K562 (cell line): Measurements from ENCODE around the gene ZNF829. TPM values are rescaled to one million over a fixed set of nuclear protein-coding genes. Genes with fewer than 3 reads are reported as not detected.

ENCODE experiments used
- DNMT1 ChIP-seq: fragments of 450-650 bp; IDR thresholded peaks from 2 replicates; pipeline ENCODE4 v1.6.1; 2016; ENCODE audit warnings: antibody characterized with exemption, mild to moderate bottlenecking
- MTA1 ChIP-seq: fragments of 450-650 bp; IDR thresholded peaks from 2 replicates; pipeline ENCODE4 v1.6.1; 2017; ENCODE audit warnings: borderline replicate concordance
- MYNN ChIP-seq, 2 experiments: sonication (generic); formaldehyde crosslinking in 1 of 2; IDR thresholded peaks; 2 replicates each; pipeline versions ENCODE4 v1.5.0 to v1.6.1; 2016 to 2020; ENCODE audit warnings: antibody characterized with exemption in 1 of 2, missing genetic modification reagents in 1 of 2
- NFIX ChIP-seq: fragments of 250-450 bp; sonication (Bioruptor Pico); IDR thresholded peaks from 2 replicates; pipeline ENCODE4 v1.4.0; 2020; ENCODE audit warnings: low read depth, mild to moderate bottlenecking, moderate library complexity
- OTX1 ChIP-seq: fragments of 450-650 bp; formaldehyde crosslinking; IDR thresholded peaks from 2 replicates; pipeline ENCODE4 v1.4.0; 2022; ENCODE audit warnings: mild to moderate bottlenecking
- PHF8 ChIP-seq: fragments of 200-600 bp; sonication (generic); IDR thresholded peaks from 2 replicates; pipeline ENCODE4 v1.6.1; 2012; ENCODE audit warnings: mixed run types, mild to moderate bottlenecking, inconsistent platforms, low read length, moderate library complexity, borderline replicate concordance
- POLR2G ChIP-seq: fragments of 200-400 bp; formaldehyde crosslinking; IDR thresholded peaks from 2 replicates; pipeline ENCODE4 v1.6.1; 2017; ENCODE audit warnings: low read depth, mild to moderate bottlenecking, antibody characterized with exemption, low read length, moderate library complexity
- RUNX1 ChIP-seq: sonication (generic); IDR thresholded peaks from 2 replicates; pipeline ENCODE4 v1.6.1; 2016; ENCODE audit warnings: antibody characterized with exemption, low read depth
- SETDB1 ChIP-seq: IDR thresholded peaks from one replicate; pipeline ENCODE4 v1.6.1; 2012; ENCODE audit warnings: low read length, control low read depth, inconsistent platforms
- SMARCE1 ChIP-seq: fragments of 450-650 bp; IDR thresholded peaks from 2 replicates; pipeline ENCODE4 v1.7.1; 2016; ENCODE audit warnings: mild to moderate bottlenecking
- SRF ChIP-seq, 2 experiments: fragments of 250-450, 450-650 bp in 1 of 2; sonication (Bioruptor Pico) in 1 of 2; sonication (generic) in 1 of 2; formaldehyde crosslinking; IDR thresholded peaks; 2 replicates each; pipeline versions ENCODE4 v1.5.0 to v1.5.1; 2020 to 2022; ENCODE audit warnings: mild to moderate bottlenecking in 1 of 2, missing genetic modification reagents in 1 of 2
- STAG1 ChIP-seq: sonication (generic); formaldehyde crosslinking; IDR thresholded peaks from 2 replicates; pipeline ENCODE4 v1.5.0; 2020; ENCODE audit warnings: missing genetic modification reagents, borderline replicate concordance
- THRB ChIP-seq: fragments of 450-650 bp; formaldehyde crosslinking; conservative IDR thresholded peaks from 2 replicates; pipeline ENCODE4 v1.4.0; 2022; ENCODE audit warnings: mild to moderate bottlenecking, missing genetic modification characterization
- ZBTB34 ChIP-seq: fragments of 250-450 bp; sonication (Bioruptor Pico); IDR thresholded peaks from 2 replicates; pipeline ENCODE4 v1.8.0; 2021; ENCODE audit warnings: mild to moderate bottlenecking, moderate library complexity
- ZKSCAN1 ChIP-seq: fragments of 150-350 bp; IDR thresholded peaks from 2 replicates; pipeline ENCODE4 v1.6.1; 2016; ENCODE audit warnings: low read depth, low read length
- ZKSCAN8 ChIP-seq: fragments of 200-800 bp; sonication (Bioruptor generic); IDR thresholded peaks from 2 replicates; pipeline ENCODE4 v1.6.1; 2016; ENCODE audit warnings: missing genetic modification characterization, missing compliant biosample characterization
- ZNF696 ChIP-seq: fragments of 250-450 bp; sonication (Bioruptor Pico); conservative IDR thresholded peaks from 2 replicates; pipeline ENCODE4 v1.4.0; 2020; ENCODE audit warnings: mild to moderate bottlenecking, moderate library complexity
- ZSCAN29 ChIP-seq: fragments of 450-650 bp; IDR thresholded peaks from 2 replicates; pipeline ENCODE4 v1.6.1; 2017
- polyA plus RNA-seq, 8 experiments: library from polyadenylated mRNA; depleted of rRNA in 4 of 8; stranded (reverse) in 5 of 8; unstranded in 3 of 8; fragments of >200 nt; fragmentation: Nextera tagmentation in 2 of 8; fragmentation: Illumina TruSeq in 1 of 8; extraction: Ambion mirVana in 2 of 8; extraction: Trizol in 1 of 8; gene quantifications; 2 replicates each; pipeline versions ENCODE4 v1.2.1 to v1.2.3, GENCODE V29; 2011 to 2014; ENCODE audit warnings: inconsistent platforms in 1 of 8, missing spikeins in 1 of 8
- total RNA-seq, 7 experiments: library from RNA; depleted of rRNA in 6 of 7; stranded (reverse); fragments of >200 nt in 6 of 7; fragmentation: Illumina TruSeq in 2 of 7; extraction: Trizol in 2 of 7; gene quantifications; 2 replicates each; pipeline versions ENCODE4 v1.2.1 to v1.2.3, GENCODE V29; 2011 to 2021; ENCODE audit warnings: low replicate concordance in 1 of 7
- TF ChIP-seq, protein P1 (sequence below): sonication (generic); formaldehyde crosslinking; IDR thresholded peaks from 2 replicates; pipeline ENCODE4 v1.8.0; 2022; ENCODE audit warnings: mild to moderate bottlenecking, missing genetic modification reagents
- TF ChIP-seq, protein P2 (sequence below): fragments of 200-800 bp; sonication (Bioruptor generic); IDR thresholded peaks from 2 replicates; pipeline ENCODE4 v1.6.1; 2017; ENCODE audit warnings: missing genetic modification characterization, missing compliant biosample characterization

Gene ZNF829
- total and polyA plus RNA-seq, 9 of the 15 experiments (the other 6 are each of a cell fraction or from before 2014, with no cell fraction given) = 0.02 to 0.14 (median 0.06) TPM; not detected in 1

DNA sequence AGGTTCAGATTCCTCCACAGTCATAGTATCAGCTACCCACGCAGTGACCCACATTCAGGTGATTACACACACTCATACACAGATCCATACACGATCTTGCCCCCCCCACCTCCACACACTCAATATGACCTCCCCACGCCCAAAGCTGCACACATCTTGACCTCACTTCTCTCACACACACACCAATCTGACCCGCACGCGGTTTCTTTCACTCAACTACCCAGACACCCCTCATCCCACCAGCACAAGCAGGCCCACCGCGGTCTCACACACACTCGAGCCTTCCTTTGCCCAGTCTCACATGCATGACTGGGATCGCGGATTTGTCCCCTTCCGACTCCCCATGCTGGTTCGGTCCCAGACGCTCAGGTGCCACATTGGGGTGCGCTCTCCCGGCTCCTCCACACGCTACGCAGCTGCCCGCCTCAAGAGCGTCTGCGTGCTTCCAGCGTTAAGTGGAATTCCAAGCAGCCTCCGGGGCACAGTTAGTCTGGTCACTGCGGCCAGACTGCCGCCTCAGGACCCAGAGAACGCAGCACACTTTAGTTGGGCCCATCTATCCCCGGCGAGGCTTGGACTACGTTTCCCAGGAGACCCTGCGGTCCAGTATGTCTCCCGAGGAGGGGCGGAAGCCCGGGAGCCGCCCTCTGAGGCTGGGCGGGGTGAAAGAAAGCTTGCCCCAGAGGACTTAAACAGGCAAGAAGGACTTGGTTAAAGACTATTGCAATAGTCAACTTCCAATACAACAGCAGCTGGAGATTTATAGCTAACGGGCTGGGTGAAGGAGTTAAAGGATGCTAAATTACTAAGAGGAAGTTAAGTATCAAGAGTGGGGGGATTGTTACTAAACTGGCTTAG is 66.2 kb downstream of the ZNF829 start (continued):
- TF ChIP-seq DNMT1 = no peak
- TF ChIP-seq ZKSCAN1 = no peak
- TF ChIP-seq, protein P1, sequence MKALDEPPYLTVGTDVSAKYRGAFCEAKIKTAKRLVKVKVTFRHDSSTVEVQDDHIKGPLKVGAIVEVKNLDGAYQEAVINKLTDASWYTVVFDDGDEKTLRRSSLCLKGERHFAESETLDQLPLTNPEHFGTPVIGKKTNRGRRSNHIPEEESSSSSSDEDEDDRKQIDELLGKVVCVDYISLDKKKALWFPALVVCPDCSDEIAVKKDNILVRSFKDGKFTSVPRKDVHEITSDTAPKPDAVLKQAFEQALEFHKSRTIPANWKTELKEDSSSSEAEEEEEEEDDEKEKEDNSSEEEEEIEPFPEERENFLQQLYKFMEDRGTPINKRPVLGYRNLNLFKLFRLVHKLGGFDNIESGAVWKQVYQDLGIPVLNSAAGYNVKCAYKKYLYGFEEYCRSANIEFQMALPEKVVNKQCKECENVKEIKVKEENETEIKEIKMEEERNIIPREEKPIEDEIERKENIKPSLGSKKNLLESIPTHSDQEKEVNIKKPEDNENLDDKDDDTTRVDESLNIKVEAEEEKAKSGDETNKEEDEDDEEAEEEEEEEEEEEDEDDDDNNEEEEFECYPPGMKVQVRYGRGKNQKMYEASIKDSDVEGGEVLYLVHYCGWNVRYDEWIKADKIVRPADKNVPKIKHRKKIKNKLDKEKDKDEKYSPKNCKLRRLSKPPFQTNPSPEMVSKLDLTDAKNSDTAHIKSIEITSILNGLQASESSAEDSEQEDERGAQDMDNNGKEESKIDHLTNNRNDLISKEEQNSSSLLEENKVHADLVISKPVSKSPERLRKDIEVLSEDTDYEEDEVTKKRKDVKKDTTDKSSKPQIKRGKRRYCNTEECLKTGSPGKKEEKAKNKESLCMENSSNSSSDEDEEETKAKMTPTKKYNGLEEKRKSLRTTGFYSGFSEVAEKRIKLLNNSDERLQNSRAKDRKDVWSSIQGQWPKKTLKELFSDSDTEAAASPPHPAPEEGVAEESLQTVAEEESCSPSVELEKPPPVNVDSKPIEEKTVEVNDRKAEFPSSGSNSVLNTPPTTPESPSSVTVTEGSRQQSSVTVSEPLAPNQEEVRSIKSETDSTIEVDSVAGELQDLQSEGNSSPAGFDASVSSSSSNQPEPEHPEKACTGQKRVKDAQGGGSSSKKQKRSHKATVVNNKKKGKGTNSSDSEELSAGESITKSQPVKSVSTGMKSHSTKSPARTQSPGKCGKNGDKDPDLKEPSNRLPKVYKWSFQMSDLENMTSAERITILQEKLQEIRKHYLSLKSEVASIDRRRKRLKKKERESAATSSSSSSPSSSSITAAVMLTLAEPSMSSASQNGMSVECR (CRISPR knock-in tag) = no peak
- no peak for TF ChIP-seq ZKSCAN8 (CRISPR knock-in tag)
- TF ChIP-seq OTX1 = no peak
- TF ChIP-seq SRF (CRISPR knock-in tag; IDR thresholded peaks at IDR 0.05) = no peak
- TF ChIP-seq ZSCAN29 = no peak
- no peak for TF ChIP-seq RUNX1
- peak; percentile 68 for TF ChIP-seq POLR2G
- TF ChIP-seq ZNF696 (CRISPR knock-in tag) = no peak
- no peak for TF ChIP-seq SMARCE1
- TF ChIP-seq MTA1 = no peak
- TF ChIP-seq, protein P2, sequence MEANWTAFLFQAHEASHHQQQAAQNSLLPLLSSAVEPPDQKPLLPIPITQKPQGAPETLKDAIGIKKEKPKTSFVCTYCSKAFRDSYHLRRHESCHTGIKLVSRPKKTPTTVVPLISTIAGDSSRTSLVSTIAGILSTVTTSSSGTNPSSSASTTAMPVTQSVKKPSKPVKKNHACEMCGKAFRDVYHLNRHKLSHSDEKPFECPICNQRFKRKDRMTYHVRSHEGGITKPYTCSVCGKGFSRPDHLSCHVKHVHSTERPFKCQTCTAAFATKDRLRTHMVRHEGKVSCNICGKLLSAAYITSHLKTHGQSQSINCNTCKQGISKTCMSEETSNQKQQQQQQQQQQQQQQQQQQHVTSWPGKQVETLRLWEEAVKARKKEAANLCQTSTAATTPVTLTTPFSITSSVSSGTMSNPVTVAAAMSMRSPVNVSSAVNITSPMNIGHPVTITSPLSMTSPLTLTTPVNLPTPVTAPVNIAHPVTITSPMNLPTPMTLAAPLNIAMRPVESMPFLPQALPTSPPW (CRISPR knock-in tag) = peak; percentile 33; the same call in 1 of the 2 replicates
- no peak for TF ChIP-seq ZBTB34
- TF ChIP-seq MYNN (IDR thresholded peaks at IDR 0.05) = no peak
- no peak for TF ChIP-seq MYNN (CRISPR knock-in tag; IDR thresholded peaks at IDR 0.05)
- TF ChIP-seq PHF8 = peak; percentile 40; the same call in 1 of the 2 replicates
- no peak for TF ChIP-seq NFIX (CRISPR knock-in tag)
- no peak for TF ChIP-seq THRB (CRISPR knock-in tag)
- no peak for TF ChIP-seq STAG1 (CRISPR knock-in tag)
- TF ChIP-seq SETDB1 = no peak
